HEK293T (cell line): ENCODE measurements around the gene MMP23B.

Source experiments
- ARNT ChIP-seq: fragments of 450-650 bp; IDR thresholded peaks from 2 replicates; pipeline ENCODE4 v1.6.1; 2017; ENCODE audit warnings: mild to moderate bottlenecking
- BHLHE40 ChIP-seq: fragments of 450-650 bp; IDR thresholded peaks from 2 replicates; pipeline ENCODE4 v1.6.1; 2016; ENCODE audit warnings: mild to moderate bottlenecking, moderate library complexity, borderline replicate concordance
- CTBP1 ChIP-seq: fragments of 450-650 bp; IDR thresholded peaks from 2 replicates; pipeline ENCODE4 v1.6.1; 2016; ENCODE audit warnings: borderline replicate concordance
- FOXA1 ChIP-seq: fragments of 450-650 bp; IDR thresholded peaks from 2 replicates; pipeline ENCODE4 v1.6.1; 2016; ENCODE audit warnings: mild to moderate bottlenecking
- L3MBTL2 ChIP-seq: fragments of 450-650 bp; conservative IDR thresholded peaks from 2 replicates; pipeline ENCODE4 v1.6.1; 2016; ENCODE audit warnings: mild to moderate bottlenecking
- NFRKB ChIP-seq: fragments of 450-650 bp; IDR thresholded peaks from 2 replicates; pipeline ENCODE4 v1.6.1; 2016; ENCODE audit warnings: mild to moderate bottlenecking, moderate library complexity
- SP1 ChIP-seq: fragments of 450-650 bp; IDR thresholded peaks from 2 replicates; pipeline ENCODE4 v1.6.1; 2017

DNA sequence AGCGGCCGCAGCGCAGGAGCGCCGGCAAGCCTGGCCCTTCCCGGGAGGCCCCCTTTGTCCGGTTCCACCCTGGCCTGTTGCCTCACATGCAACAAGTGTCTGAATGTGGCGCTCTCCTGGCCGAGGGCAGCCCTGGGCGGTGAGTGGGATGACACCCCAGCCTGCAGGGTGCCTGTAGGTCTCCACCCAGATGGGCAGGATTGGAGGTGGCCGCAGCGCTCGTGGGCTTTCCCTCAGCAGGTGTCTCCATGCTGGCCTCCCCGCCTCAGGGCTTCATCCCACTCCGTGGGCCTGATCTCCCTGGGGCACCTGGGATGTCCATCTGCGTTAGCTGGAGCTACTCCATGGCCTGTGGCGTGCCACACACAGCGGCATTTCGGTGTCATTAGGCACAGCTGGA, 15.1 kb upstream of the MMP23B start:
- no peak for TF ChIP-seq L3MBTL2
- no peak for TF ChIP-seq SP1
- TF ChIP-seq CTBP1: no peak
- no peak for TF ChIP-seq FOXA1
- no peak for TF ChIP-seq ARNT
- no peak for TF ChIP-seq BHLHE40
- no peak for TF ChIP-seq NFRKB
